HG03139 (cell line): Measurements from ENCODE around the gene POF1B.
"Not testable (repeated sequence)": the region's sequence is repeated elsewhere in the genome, so short reads cannot be mapped to it uniquely, and the experiment has no call there.

Experiments used
- ATAC-seq: cut with Tn5 transposase; IDR thresholded peaks from one replicate; pipeline ENCODE4 v1.9.1; 2021; ENCODE audit not compliant: unreplicated experiment

POF1B gene, protein sequence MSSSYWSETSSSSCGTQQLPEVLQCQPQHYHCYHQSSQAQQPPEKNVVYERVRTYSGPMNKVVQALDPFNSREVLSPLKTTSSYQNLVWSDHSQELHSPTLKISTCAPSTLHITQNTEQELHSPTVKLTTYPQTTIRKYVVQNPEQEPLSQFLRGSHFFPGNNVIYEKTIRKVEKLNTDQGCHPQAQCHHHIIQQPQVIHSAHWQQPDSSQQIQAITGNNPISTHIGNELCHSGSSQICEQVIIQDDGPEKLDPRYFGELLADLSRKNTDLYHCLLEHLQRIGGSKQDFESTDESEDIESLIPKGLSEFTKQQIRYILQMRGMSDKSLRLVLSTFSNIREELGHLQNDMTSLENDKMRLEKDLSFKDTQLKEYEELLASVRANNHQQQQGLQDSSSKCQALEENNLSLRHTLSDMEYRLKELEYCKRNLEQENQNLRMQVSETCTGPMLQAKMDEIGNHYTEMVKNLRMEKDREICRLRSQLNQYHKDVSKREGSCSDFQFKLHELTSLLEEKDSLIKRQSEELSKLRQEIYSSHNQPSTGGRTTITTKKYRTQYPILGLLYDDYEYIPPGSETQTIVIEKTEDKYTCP

GRCh38 chrX:85379174-85379907 is at the start of gene POF1B:
TSS of gene POF1B (minus strand) at chrX:85379665. CDS start at chrX:85379454, 211 bp downstream.
- no peak for ATAC-seq

DNA sequence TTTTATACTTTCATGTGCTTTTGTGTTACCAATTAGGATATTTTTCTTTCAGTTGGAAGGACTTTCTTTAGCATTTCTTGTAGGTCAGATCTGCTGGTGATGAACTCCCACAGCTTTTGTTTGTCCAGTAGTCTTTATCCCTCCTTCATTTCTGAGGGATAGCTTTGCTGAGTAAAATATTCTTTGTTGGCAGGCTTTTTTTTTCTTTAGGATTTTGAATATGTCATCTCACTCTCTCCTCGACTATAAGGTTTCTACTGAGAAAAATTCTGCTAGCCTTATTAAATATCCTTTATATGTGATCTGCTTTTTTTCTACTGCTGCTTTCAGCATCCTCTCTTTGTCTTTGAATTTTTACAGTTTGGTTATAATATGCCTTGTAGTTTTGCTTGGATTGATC is 49.6 kb upstream of the POF1B start:
- no peak for ATAC-seq

GRCh38 chrX:85419293-85419692 is 39.8 kb upstream of the POF1B start:
- ATAC-seq, result no peak

DNA sequence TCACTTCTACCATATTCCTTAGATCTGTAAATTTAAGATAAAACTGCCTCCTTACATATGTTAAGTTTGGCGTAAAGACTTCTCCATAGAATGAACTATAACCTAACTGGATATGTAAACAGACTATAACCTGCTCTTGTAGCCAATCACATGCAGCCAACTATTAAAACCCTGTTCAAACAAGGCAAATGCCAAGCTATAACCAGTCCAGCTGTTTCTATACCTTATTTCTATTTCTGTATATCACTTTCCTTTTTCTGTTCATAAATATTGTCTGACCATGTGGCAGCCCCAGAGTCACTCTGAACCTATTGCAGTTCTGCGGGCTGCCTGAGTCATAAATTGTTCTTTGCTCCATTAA is 12.4 kb upstream of the POF1B start:
- ATAC-seq, result no peak

GRCh38 chrX:85391185-85391877 is 11.9 kb upstream of the POF1B start:
- ATAC-seq, result no peak

DNA sequence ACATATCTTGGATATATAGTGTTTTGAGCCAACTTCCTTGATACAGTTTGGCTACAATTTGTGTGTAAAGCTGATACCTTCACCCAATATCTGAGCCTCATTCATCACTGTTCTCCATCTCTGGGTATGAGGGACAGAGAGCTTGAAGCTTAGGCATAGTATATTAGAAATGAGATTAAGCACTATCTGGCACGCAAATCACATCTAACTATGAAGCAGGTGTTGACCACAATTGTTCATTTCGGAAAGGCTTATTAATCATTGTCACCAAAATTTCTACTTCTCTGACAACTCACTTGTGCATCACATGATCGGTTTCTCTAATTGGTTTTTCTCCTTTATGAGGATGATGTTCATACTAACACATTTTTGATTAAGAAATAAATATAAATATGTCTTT is 2.1 kb upstream of the POF1B start:
- ATAC-seq, result no peak

- no peak for ATAC-seq
Observed at GRCh38 chrX:85378461-85378860, 1.0 kb downstream of the POF1B start.

DNA sequence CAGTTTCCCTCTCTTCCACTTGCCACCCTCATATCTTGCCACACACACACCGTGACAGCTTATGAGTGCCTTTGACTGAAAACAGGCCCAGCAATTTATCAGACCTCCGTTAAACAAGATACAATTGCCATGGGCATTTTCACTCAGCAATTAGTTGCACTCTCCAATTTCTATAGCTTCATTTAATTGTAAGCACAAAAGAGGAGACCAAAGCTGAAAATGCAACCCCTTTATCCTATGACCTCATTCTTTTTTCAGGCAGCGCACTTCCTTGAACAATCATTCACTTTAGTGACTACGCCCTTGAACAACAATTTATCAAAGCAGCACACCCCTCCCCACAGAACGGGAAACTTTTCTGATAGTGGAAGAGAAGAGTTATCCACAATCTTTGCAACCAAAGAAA is 4.1 kb downstream of the POF1B start:
- no peak for ATAC-seq

- no peak for ATAC-seq
Observed at GRCh38 chrX:85365370-85365995, 14.0 kb downstream of the POF1B start.

DNA sequence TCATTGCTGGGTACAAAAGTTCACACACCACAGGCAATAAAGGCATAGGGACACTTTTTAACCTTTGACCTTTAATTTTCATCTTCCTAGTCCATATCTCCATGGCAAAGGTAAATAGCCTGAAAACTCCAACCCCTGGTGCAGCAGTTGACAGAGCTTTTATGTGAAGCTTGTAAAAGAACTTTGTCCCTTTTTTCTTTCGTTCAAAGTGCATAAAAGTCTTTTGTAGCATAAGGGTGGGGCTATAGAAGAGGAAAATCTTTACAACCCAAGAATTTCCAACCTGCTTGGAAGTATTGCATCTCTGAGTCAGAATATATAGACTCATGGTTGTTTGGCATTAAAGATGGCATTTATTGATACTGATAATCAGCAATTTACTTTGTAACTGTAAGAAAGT is 20.4 kb downstream of the POF1B start:
- no peak for ATAC-seq

GRCh38 chrX:85345523-85345922 is 33.9 kb downstream of the POF1B start:
- no peak for ATAC-seq

DNA sequence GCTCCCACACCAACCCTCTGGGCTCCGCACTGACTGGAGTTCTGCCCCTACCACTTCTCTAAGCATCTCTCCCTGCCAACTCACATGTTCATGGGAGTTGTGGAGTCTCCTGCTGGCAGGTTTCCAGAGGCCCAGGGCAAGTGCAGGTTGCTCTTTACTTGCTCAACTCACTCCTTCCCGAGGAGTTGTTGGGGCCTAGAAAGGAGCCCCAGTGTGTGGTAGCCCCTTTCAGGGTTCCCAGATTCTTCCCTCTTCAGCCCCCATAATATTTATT is 52.5 kb downstream of the POF1B start:
- ATAC-seq, result no peak

- no peak for ATAC-seq
Observed at GRCh38 chrX:85326234-85327059, 53.0 kb downstream of the POF1B start.

DNA sequence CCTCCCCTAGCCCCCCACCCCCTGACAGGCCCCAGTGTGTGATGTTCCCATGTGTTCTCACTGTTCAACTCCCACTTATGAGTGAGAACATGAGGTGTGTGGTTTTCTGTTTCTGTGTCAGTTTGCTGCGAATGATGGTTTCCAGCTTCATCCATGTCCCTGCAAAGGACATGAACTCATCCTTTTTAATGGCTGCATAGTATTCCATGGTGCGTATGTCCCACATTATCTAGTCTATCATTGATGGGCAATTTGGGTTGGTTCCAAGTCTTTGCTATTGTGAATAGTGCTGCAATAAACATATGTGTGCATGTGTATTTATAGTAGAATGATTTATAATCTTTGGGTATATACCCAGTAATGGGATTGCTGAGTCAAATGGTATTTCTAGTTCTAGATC is 68.1 kb downstream of the POF1B start:
- ATAC-seq, result not testable (repeated sequence)

DNA sequence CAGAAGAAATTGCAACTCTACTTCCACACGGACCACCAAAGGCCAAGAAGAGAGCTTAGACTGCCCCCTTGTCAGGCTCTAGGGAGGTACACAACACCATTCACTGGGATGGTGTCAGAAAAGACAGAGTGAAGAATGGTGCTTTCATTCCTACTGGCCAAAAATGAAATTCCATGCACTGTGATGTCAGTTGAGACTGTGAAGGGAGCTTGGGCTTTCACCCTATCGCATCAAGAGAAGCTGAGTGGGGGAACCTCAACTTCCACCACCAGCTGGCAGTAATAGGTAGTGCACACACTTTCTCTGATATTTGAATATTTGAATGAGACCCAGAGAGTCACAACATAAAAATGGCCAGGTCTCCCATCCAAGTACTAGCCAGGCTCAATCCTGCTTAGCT is 69.7 kb downstream of the POF1B start:
- ATAC-seq, result no peak

DNA sequence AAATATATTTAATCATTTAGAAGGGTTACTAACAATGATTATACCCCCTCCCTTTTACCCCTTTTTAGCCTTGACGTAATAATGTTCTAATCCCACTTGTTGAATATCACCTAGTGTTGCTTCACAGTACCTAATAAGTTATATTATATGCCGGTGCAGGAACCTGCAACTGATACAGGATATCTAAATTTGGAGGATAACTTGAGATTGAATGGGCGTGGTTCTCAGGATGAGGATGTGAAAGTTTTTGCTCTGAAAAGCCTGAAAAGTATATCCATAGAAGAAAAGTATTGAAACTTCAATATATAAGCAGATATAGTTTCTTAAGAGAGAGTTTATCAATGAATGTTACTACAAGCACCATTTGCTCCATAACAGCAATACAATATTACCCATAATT is 75.9 kb downstream of the POF1B start:
- ATAC-seq, result no peak

DNA sequence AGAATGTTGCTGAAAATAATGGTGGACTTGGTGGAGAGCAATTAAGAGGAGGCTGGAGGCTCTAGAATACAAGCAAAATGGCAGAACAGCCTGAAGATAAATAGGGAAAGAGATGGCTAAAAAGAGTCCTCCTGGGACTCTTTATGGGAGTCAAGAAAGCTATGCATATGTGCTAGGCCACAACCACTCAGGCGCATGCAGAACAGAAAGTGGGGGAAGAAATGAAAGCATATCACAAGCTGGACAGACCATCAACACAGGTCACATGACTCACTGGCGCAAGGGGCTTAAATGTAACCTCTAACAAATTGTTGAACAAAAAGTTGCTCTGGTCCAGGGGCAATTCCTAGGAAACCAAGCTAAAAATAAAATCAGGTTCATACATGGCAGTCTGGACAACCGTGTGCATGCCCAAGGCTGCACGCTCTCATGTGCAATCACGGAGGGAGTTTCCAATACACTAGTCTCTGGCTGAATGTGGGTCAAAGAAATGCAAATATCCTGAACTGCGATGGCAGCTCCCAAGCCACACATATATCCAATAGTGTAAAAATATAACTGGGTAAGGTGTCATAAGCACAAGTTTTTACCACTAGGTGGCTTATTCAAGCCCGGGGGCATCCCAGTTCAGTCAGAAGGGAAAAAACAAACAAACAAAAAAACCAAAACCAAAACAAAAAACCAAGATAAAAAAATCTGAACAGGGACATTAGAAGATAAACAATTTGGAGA is 90.3 kb downstream of the POF1B start:
- ATAC-seq, result no peak

- ATAC-seq, result not testable (repeated sequence)
Observed at GRCh38 chrX:85285286-85285685, 94.2 kb downstream of the POF1B start.

DNA sequence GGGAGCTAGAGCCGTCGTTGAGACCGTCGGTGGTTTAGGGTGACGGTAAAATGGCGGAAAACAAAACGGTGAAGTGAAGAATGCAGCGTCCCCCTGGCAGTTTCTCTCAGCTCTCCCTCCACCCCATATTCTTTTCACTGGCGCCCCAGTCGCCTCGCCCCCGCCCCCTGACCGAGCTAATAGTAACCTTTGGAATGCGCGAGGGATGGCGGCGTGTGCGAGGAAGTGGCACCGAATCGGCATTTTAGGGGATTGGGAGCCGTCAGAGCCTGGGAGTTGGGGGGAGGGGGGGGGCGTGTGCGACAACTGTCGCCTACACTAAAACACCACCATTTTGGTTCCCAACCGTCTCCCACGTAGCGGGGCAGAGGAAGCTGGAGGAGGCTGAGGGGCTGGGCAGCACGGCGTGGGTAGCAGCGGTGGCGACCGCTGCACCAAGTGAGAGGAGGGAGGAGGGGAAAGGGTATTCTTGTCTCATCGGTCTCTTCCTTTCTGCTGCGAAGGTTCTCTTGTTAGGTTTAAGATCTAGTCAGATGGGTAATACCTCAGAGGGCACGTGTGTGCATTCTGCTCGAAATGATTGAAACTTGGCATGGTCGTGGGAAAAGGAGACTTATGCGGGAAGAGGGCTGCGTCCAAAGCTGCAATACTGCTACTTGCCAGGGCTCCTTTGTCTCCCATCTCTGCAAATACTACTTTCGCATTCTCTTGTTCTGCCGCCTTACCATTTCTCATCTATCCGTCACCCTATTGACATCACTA is 134.8 kb downstream of the POF1B start:
- ATAC-seq, result peak; percentile 18
